ENCODE measurements around the gene FNDC3A. TPM values are rescaled to one million over a fixed set of nuclear protein-coding genes. Genes with fewer than 3 reads are reported as not detected.

FNDC3A gene
- total and polyA plus RNA-seq, 9 of the 15 experiments (the other 6 are each of a cell fraction or from before 2014, with no cell fraction given), result 4.1 to 22.0 (median 13.5) TPM

GRCh38 chr13:49219647-49220035 lies 243.9 kb downstream of the FNDC3A start:
- H3K4me2 ChIP-seq (ENCODE audit: insufficient read depth, low read length), result peak overlapping the region; percentile 41; the same call in 1 of the 2 replicates
- CTCF ChIA-PET (ENCODE audit: low intra/inter-chr PET ratio), result no interaction called here

GRCh38 chr13:49220036-49220855 lies 244.5 kb downstream of the FNDC3A start, which contains the start of gene MLNR:
Gene MLNR (plus strand): TSS chr13:49220338. CDS start chr13:49220338, 0 bp downstream.
- ChIA-PET POLR2A (no interaction called here), CTCF (ENCODE audit: low intra/inter-chr PET ratio) (no interaction called here)
- no peaks in the 10 kb centered on the region for H3K9me1 ChIP-seq (ENCODE audit: control insufficient read depth, insufficient read depth, low read length)
- H3K4me1 ChIP-seq (replicated peaks in 1 of 2; ENCODE audit: control insufficient read depth in 2 of 2, insufficient read depth in 2 of 2, low read length in 2 of 2), result peaks cover 0 to 12% of the 10 kb centered on the region in 2 experiments; a peak in 3 of 5 replicates
- intact Hi-C loops (cut with micrococcal nuclease), result no loop called here
- ATAC-seq (peak; percentile 84), DNase-seq (ENCODE audit: extremely low read depth in 1 of 4, low spot score in 3 of 4) (peak; percentile 23 to 42 (median 37)), FAIRE-seq (no peak)
- H3K27ac ChIP-seq (ENCODE audit: extremely low read depth, low read depth, low read length), result no peak within 1 kb of the TSS
- H3K4me2 ChIP-seq (ENCODE audit: insufficient read depth, low read length), result peak within 1 kb of the TSS; percentile 41; the same call in 1 of the 2 replicates
- H4K20me1 ChIP-seq (replicated peaks; ENCODE audit: control insufficient read depth, insufficient read depth, low read length), result no peaks in the 10 kb centered on the region
- H3K79me2 ChIP-seq (ENCODE audit: control insufficient read depth, insufficient read depth, low read length), result no peaks in the 10 kb centered on the region
- H3K9me3 ChIP-seq (replicated peaks; ENCODE audit: control insufficient read depth, insufficient read depth, low read depth, low read length), result no peaks in the 10 kb centered on the region
- BruUV-seq (replicated peaks), result no TSS peak
- peak within 1 kb of the TSS; percentile 24; the same call in 1 of the 2 replicates for H3K4me3 ChIP-seq
- peak within 1 kb of the TSS; percentile 55 for H2AFZ ChIP-seq (ENCODE audit: low read depth, low read length)
- peaks cover 0 to 7% of the 10 kb centered on the region in 2 experiments; a peak in 2 of 5 replicates for H3K27me3 ChIP-seq (ENCODE audit: control insufficient read depth in 2 of 2, insufficient read depth in 2 of 2, low read length in 2 of 2)
- peak within 1 kb of the TSS in 1 of 2 experiments; percentile 45; a peak in 1 of 4 replicates for H3K9ac ChIP-seq (ENCODE audit: insufficient read depth in 1 of 2, low read depth in 2 of 2, low read length in 2 of 2)
- H3K36me3 ChIP-seq (ENCODE audit: control insufficient read depth, insufficient read depth, low read length), result no peaks in the 10 kb centered on the region
- 85% methylated on average over 20 of the region's 111 CpGs for WGBS (ENCODE audit: insufficient coverage, low coverage, missing lambda C conversion rate)
- in situ Hi-C loops (cut with MboI), result no loop called here
- no peak for TF ChIP-seq DEAF1 (CRISPR knock-in tag; IDR thresholded peaks at IDR 0.05)
- no peak for TF ChIP-seq THRB (CRISPR knock-in tag; conservative IDR thresholded peaks at IDR 0.05)
- TF ChIP-seq NR4A1 (CRISPR knock-in tag; IDR thresholded peaks at IDR 0.05), result no peak
- TF ChIP-seq NR4A1 (tag; IDR thresholded peaks at IDR 0.05), result no peak
- no peak for TF ChIP-seq THRA (IDR thresholded peaks at IDR 0.05)
- TF ChIP-seq ARNT (IDR thresholded peaks at IDR 0.05), result no peak
- no peak for TF ChIP-seq U2AF2 (optimal IDR thresholded peaks at IDR 0.05; ENCODE audit: low read depth, low read length)
- TF ChIP-seq ZFX (CRISPR knock-in tag; IDR thresholded peaks at IDR 0.05), result peak; percentile 42; the same call in 1 of the 2 replicates

More at GRCh38 chr13:49219647-49220035, 243.9 kb downstream of the FNDC3A start:
- 42% methylated on average over 10 of the region's 17 CpGs for WGBS (ENCODE audit: insufficient coverage, low coverage, missing lambda C conversion rate)
- H3K36me3 ChIP-seq (ENCODE audit: control insufficient read depth, insufficient read depth, low read length), result no peaks in the 10 kb centered on the region
- no peak for FAIRE-seq
- ATAC-seq, result no peak
- H3K4me3 ChIP-seq, result 0 out of 2 replicates have a peak overlapping the region, but pooled peaks have one; percentile 24
- H3K9me1 ChIP-seq (ENCODE audit: control insufficient read depth, insufficient read depth, low read length), result no peaks in the 10 kb centered on the region
- intact Hi-C loops (cut with micrococcal nuclease) (no loop called here), in situ Hi-C loops (cut with MboI) (no loop called here)
- H3K9me3 ChIP-seq (replicated peaks; ENCODE audit: control insufficient read depth, insufficient read depth, low read depth, low read length), result no peaks in the 10 kb centered on the region
- H3K27ac ChIP-seq (ENCODE audit: extremely low read depth, low read depth, low read length), result no peak overlapping the region
- TF ChIP-seq MTA3 (IDR thresholded peaks at IDR 0.05; ENCODE audit: borderline replicate concordance) (no peak), FIP1L1 (IDR thresholded peaks at IDR 0.05; ENCODE audit: low read depth, low read length, poor library complexity, severe bottlenecking) (no peak)
- H3K79me2 ChIP-seq (ENCODE audit: control insufficient read depth, insufficient read depth, low read length), result no peaks in the 10 kb centered on the region
- BruUV-seq (replicated peaks), result no TSS peak
- peaks cover 3 to 12% of the 10 kb centered on the region in 2 experiments; a peak in 3 of 5 replicates for H3K4me1 ChIP-seq (replicated peaks in 1 of 2; ENCODE audit: control insufficient read depth in 2 of 2, insufficient read depth in 2 of 2, low read length in 2 of 2)
- H2AFZ ChIP-seq (ENCODE audit: low read depth, low read length), result peak overlapping the region; percentile 55; the same call in 1 of the 2 replicates
- POLR2A ChIA-PET, result interaction anchor here (1.2 kb wide), 1 partner anchor 10 kb away, joined by 4 read pairs; no protein-coding TSS in a partner anchor
- peaks cover 0 to 7% of the 10 kb centered on the region in 2 experiments; a peak in 2 of 5 replicates for H3K27me3 ChIP-seq (ENCODE audit: control insufficient read depth in 2 of 2, insufficient read depth in 2 of 2, low read length in 2 of 2)
- DNase-seq (ENCODE audit: extremely low read depth in 1 of 4, low spot score in 3 of 4), result no peak
- H4K20me1 ChIP-seq (replicated peaks; ENCODE audit: control insufficient read depth, insufficient read depth, low read length), result no peaks in the 10 kb centered on the region
- H3K9ac ChIP-seq (ENCODE audit: insufficient read depth in 1 of 2, low read depth in 2 of 2, low read length in 2 of 2), result peak overlapping the region in 1 of 2 experiments; percentile 45; a peak in 1 of 4 replicates
